Islet of Langerhans (tissue), 1 donor: ENCODE results near the gene TIPARP.
"Not testable (repeated sequence)": the region's sequence is repeated elsewhere in the genome, so short reads cannot be mapped to it uniquely, and the experiment has no call there.

ENCODE experiments used
- FAIRE-seq: peaks from one replicate; lab custom pipeline; 2011; peaks lifted over from hg19 to GRCh38; lab: Jason Lieb, UNC

Gene TIPARP

DNA sequence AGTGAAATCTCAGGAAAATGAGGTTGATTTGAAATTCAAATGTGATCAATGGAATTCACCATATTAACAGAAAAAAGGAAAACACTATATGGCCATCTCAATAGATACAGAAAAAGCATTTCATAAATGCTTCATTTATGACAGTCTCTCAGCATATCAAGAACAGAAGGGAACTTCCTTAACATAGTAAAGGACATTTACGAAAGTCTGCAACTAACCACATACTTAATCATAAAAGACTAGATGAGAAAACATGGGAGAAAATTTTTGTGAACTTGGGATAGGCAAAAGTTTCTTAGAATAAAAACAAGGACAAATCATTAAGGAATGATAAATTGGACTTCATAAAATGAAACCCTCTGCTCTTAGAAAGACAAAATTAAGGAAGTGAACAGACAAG, 24.7 kb upstream of the TIPARP start:
- FAIRE-seq, result no peak

DNA sequence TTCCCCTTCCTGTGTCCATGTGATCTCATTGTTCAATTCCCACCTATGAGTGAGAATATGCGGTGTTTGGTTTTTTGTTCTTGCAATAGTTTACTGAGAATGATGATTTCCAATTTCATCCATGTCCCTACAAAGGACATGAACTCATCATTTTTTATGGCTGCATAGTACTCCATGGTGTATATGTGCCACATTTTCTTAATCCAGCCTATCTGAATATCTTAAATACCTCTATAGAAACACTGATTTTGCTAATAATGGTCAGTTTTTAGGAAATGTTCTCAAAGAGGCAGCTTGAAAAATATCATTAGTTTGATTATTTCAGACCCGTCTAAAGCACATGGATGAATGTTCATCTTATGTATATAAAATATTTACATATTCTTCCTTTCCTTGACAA, 21.7 kb upstream of the TIPARP start:
- not testable (repeated sequence) for FAIRE-seq

DNA sequence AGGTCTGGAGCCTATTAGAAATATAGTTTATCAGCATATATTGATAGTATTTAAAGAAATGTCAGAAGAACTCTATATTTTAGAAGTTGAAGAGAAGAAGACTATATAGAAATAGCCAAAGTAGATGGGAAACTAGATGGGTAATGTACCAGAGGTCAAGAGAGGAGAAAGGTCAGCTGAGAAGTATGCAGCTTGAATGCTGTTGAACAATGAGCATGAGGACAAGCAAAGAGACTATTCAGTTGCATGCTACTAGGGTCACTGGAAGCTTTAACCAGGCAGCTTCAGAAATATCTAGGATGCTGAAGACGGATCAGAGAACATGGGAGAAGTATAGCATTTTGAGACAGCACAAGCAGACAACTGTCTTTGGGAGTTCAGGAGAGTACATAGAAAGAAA, 19.6 kb upstream of the TIPARP start:
- FAIRE-seq, result no peak

DNA sequence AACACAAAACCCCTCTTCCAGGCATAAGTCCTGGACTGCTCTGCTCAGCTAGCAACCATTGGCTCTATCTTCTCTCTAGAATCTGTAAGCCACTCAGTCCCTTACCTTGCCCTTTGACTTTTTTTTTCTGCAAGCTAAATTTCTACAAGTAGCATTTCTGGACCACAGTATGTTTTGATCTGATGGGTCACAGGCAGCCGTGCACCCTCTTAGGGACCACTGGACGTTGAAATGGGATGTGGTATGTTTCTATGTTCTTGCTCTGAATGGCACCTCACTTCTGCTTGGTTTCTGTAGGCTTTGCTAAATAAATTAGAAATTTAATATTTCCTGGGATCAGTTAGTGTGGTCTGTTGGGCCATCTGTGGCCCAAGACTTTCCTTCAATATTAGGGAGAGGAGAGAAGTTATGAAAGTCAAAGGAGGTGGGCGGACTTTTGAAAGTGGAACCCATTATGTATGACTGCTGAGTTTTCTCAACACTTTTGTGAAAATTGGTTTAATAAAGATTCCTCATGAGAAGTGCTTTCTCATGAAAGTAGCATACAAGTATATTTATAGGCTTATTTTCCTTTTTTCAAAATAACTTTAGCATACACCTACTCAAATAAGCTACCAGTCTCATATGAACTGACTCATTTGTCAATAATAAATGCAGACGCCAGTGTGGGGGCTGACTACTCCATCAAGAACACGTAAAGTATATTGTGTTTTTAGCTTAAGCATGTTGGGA, 18.4 kb upstream of the TIPARP start:
- no peak for FAIRE-seq

DNA sequence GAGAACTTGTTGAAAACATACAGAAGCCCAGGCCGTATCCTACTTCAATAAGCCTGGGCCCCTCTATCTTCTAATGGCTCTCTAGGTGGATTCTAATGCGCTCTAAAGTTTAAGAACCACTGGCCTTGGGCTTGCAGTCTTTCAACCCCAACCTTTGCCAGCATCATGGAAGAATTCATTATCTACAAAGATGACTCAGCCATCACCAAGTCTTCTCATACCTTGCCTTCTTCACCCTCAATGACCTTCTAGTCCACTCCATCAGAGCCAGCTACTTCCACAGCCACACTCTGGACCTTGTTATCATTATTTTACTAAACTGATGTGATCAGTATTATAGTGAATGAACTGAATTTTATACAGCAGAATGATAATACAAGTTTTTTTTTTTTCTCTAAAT, 16.9 kb upstream of the TIPARP start:
- no peak for FAIRE-seq

DNA sequence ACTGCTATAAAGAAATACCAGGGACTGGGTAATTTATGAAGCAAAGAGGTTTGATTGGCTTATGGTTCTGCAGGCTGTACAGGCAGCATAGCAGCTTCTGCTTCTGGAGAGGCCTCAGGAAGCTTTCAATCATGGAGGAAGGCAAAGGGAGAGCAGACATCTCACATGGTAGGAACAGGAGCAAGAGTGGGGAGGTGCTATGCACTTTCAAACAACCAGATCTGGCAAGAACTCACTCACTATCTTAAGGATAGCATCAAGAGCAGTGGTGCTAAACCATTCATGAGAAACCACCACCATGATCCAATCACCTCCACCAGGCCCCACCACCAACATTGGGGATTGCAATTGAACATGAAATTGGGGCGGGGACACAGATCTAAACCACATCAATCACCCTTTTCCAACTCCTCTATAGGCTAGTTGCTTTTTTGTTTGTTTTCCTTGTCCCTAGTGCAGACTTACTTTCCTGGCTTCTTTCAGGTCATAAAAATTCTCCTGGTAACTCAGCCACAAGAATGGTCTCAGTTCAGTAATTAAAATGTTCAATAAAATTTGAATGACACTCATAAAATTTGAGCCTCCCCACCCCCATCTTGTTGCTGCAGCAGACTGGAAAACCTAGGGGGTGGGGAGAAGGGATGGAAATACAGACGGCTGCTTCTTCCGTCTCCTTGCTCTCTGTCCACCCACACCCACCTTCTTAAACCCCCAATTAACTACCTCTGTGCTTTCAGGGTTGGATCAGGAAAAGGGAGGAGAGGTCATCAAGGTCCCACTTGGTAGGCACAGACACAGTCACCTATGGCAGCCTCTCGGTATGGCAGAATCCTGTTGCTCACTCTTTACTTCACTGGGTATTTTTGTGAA, 16.3 kb upstream of the TIPARP start:
- no peak for FAIRE-seq

DNA sequence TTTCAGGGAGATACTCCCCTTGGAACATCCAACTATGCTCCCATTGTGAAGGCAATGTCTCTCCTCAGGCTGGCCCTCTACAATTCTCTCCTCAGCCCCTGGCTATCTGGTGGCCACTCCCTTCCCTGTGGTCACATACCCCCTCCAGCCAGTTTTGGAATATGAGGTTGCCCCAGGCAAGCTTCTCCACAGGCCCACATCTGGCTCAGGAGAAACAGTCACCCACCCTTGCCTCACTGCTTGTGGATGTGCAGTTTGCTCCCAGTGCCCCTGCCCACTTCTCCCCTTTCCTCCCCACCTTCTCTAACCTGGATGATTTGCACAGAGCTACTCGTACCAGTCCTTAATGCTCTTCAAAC, 15.7 kb upstream of the TIPARP start:
- FAIRE-seq, result no peak

DNA sequence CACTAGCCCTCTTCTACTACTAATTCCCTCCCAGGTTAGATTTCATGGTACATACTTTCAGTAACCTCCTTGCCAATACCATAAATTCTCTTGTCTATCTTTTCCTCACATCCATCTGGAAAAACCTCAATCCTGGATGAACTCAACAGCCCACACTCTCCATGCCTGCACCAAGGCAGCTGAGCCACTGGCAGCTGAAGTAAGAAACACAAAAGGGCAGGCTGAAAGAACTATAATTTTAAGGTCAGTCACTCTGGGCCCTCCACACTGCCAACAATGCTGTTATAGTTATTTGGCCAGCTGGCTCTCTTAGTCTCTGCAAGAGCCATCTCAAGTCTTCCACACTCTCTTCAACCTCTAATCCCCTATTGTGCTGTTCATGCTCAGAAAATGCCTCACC, 15.1 kb upstream of the TIPARP start:
- no peak for FAIRE-seq

DNA sequence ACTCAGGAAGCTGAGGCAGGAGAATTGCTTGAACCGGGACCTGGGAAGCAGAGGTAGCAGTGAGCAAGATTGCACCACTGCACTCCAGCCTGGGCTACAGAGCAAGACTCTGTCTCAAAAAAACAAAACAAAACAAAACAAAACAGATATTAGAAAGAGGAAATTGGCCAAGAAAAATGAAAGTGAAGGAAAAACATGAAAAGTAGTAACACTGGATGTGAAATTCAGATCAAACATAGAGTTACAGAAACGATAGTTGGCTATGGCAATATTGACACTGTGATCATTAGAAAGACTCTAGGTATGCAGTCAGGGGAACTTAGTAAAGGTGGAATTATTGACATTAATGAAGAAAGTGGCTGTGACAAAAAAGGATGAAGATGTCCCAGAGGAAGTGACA, 13.2 kb upstream of the TIPARP start:
- no peak for FAIRE-seq

DNA sequence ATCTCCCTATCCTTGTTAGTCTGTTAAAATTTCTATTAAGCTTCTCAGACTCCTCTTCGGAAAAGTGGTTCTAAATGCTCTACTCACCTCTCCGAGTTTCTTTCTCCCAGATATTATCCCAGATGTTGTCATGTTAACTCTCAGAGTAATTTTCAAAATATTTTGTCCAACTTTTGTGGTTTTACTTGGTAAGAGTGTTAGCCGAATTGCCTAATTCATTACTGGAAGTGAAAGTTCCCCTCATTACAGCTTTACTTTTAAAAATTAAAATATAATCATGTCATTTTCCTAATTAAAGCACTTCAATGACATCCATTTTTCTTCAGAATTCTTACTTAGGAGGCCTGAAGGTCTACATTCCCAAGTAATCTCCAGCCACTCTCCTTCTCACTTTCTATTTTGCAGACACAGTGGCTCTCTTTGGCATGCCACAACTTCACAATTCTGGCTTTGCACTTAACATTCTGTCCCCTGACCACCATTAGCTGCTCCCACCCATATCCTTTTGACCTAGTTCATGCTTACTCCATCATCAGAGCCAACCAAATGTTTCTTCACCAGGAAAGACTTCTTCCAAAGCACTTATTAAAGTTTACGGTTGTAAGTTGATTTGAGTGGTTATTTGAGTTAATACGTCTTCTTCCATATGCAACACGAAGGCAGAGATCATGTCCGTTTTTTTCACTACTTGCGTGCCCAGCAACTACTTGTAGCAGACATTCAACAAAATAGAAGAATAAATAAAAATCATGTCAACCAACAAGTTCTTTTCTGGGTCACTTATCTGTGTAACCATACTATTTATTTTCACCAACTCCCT, 10.2 kb upstream of the TIPARP start:
- FAIRE-seq, result no peak

DNA sequence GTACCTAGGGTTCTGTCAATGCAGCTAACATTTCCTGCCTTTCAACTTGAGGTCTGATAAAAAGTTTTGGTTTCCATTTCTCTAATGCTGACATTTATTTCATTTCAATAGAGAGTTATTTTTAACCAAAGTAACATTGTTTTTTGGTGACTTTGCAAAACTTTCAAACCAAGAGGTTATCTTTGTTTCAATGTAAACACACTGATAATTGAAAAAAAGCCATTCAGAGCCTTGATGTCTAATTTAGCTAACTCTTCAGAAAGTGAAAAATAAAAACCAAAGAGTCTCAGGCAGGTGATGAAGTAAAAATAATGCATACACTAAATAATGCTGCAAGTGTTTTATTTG, 9.6 kb upstream of the TIPARP start:
- FAIRE-seq, result no peak

DNA sequence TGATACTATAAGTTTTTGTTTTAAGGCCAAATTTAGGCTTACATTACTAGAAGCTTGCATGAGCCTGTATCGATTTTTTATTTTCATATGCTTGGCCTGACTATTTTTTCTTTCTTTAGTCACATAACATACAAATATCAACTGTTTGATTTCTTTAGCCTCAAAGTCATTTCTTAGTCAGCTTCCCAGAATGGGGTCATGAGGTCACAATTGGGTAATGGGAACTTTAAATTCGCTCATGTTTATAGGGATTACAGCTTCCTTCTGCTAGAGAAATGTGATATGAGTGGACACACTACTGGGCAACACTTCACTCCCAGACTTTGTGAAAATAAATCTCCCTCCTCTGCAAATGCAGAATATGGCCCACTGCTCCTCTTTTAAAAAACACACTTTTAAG, 9.1 kb upstream of the TIPARP start:
- no peak for FAIRE-seq

DNA sequence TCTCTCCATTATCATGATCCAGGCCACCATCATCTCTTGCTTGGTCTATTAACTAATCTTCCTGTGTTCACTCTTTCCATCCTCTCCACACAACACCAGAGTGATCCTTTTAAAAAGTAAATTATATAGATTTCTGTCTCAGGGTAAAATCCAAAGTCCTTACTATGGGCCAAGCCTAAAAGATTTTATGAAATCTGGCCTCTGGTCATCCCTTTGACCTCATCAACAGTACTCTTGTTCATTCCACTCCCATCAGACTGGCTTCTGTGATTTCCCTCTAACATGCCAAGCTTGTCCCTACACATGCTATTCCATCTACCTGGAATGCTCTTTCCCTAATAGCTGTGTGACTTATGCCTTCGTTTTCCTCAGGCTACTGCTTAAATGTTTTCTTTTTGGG, 8.3 kb upstream of the TIPARP start:
- FAIRE-seq, result no peak

DNA sequence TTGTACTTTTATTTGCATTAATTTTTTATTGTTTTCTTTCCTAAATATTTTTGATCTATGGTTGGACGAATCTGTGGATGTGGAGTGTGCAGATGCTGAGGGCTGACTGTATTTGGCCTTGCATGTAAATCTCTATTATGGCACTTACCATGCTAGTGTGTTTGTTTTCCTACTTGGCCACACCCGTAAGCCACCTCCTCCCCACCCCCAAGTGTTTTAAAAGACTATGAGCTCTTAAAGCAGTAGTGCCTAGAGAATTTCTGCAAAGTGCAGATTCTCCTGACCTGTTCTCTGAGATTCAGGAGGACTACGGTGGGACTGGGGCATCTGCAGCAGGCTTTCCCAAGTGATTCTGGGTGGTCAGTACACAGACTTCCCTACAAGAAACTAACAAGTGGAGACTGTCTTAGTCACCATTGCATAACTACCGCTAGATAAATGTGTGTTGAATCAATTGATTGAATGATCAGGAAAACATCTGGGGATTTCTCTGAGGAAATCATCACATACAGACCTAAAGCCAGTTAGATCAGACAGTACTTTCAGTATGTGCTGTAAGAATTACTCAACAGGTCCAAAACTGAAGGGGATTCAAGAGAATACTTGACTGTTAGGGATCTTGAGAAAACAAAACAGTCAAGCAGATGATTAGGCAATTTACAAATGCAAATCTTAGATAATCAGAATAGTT, 6.2 kb upstream of the TIPARP start:
- FAIRE-seq, result no peak

DNA sequence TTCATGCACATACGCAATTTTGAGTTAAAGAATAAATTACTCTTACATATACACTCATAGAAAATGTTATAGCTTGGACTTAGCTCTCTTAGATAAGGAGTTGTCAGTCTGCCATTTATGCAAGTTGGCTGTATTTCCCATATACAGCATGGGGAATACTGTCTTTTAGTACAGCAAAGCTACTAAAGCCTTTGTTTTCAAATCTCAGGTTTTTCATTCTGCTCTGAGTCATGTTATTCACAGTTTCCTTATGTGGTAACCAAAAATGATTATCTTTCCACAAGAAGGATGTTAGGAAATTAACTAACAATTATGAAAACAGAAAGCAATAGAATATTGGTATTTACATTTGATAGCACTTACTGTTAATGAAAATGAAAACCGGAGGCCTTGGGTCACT, 4.3 kb upstream of the TIPARP start:
- no peak for FAIRE-seq

DNA sequence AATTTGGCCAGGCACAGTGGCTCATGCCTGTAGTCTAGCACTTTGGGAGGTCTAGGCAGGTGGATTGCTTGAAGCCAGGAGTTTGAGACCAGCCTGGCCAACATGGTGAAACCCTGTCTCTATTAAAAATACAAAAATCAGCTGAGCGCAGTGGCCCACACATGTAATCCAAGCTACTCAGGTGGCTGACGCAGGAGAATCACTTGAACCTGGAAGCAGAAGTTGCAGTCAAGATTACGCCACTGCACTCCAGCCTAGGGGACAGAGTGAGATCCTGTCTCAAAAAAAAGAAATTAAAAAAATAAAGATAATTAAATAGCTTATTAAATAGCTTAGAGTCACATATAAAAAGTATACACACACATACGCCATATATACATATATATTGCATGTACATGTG, 3.7 kb upstream of the TIPARP start:
- FAIRE-seq, result no peak

DNA sequence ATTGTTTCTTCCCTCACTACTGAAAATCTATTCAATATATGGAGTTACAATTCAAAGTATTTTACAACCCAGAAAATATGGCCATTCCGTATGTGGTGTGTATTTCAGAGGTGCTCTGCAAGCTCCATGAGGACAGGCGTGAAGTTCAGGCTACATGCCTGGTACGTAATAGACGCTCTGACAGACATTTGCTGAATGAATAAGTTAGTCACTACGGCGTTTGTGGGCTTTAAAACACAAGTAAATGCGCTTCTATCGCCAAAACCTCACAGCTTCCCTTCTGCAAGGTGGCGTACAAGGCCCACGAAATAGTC, 701 bp upstream of the TIPARP start:
- no peak for FAIRE-seq

DNA sequence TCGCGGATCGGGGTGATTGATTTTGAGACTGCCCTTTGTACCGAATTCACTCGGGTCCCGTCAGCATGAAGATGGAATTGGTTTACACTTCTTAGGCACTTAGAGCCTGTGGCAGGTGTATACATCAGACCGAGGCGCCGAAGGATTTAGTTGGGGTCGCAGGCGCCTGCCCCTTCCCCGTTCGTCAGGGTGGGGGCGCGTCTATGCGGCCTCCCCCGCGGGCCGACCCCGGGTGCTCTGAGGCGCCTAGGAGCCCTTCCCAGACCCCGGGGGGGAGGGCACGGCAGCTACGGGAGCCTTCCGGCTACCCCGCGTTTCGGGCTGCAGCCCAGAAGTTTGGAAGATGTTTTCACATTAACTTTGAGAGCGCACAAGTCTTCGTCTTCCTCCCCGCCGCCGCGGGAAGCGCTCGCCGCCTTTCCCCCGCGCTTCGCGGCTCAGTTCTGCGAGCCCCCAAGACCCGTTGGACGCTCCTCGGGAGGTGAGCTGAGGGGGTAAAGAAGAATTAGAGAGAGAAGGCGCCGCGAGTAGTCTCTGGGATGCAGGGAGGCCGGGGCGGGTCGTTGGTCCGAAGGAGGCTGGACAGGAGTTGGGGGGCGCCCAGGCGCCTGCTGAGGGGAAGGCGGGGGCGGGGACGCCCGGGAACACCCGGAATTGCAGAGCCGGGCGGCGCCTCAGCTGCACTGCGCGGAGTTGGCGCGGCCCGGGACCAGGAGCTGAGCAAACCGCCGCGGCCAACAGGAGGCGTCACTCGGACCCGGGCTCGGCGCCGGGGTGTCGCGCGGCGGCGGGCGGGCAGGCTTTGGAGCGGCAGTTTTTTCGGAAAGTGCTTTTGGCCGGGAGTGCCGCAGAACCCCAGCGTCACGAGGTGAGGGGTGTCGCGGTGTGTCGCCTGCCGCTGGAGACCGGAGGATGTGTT, 780 bp downstream of the TIPARP start:
- no peak for FAIRE-seq

DNA sequence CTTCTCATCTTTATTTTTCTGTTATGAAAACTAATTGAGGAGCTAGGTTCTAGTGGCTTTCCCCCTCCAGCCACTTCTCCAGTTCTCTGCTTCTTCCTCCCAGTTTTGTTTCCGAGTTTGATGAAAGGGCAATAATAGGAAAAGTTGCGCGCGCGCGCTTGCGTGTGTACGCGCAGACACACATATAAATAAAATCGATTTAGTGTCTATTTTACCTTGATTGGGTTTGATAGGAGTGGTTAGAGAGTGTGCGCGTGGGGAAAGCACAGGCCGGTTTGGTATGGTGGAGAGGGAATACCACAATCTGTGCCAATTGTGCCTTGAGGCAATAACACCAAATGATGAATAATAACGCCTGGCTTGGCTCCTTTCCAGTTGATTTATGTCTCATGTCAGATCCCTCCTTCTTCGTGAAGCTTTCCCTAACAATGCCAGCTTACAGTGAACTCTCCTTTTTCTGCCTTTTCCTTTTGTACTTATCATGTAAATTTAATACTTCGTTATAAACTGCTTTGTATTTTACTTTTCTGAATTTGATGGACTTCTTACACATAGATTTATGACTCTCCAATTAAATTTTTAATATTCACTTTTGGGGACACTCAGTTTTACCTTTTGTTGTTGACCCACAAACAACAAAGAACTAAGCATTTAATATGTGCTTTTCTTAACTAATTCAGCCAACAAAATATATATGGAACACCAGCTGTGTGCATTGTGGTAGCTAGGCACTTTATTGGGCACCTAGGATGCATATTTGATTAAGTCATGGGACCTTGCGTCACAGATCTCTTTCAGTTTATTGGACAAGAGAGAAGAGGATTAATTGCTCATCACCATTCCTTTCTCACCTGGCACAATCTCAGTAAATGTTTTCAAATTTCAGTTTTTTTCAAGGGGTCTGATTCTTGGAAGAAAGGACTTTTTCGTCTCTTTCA, 1.7 kb downstream of the TIPARP start:
- no peak for FAIRE-seq

DNA sequence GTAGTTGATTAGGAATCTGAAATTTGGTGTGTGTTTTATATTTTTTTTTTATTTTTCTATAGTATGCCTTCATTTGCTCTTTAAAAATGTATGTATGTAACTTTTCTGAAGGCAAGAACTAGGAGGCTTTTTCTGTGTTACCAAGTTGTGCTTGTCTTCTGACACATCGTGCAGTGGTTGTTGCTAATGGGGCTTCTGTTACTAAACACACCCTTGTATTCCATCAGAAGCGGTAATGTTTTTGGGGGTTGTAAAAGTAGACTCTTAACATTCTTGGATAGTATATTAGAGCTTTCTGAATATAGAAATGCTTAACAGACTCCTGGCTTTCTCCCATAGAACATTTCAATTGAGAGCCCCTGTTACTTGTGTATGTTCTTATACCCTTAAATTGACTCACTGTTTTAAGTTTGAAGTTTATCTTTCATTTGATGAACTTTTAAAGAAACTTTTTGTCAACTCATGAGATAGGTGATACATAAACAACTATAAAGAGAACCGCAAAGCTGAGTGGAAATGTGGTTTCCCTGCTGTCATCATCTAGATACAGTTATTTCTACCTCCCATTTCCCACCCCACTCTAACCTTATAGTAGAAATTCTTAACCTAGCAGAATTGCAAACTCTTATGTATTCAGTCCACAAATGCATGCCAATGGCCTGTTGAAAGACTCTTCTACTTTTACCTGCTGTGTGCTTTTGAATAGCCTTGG, 2.5 kb downstream of the TIPARP start:
- no peak for FAIRE-seq
